ENCODE data around the gene MEIS2. TPM values are rescaled to one million over a fixed set of nuclear protein-coding genes. Genes with fewer than 3 reads are reported as not detected.
A peak's percentile ranks its signal among the peaks of the same experiment; 100 is the strongest.

Gene MEIS2
- total RNA-seq, 2 experiments from 2014 or later, result 0.14 TPM; not detected in 1

GRCh38 chr15:37103475-37104423, 3.4 kb upstream of the MEIS2 start:
- CTCF ChIA-PET, result interaction anchor here (0.8 kb wide), 1 partner anchor 220 kb away, joined by 3 read pairs; no protein-coding TSS in a partner anchor
- TF ChIP-seq CTCF (IDR thresholded peaks at IDR 0.05), result no peak
- intact Hi-C loops (cut with micrococcal nuclease), result no loop called here
- DNase-seq (no peak), ATAC-seq (no peak)
- H3K9me3 Mint-ChIP-seq, result peaks cover 6% of the 10 kb centered on the region
- no peak overlapping the region for H3K4me3 Mint-ChIP-seq
- peaks cover 13% of the 10 kb centered on the region for H3K36me3 Mint-ChIP-seq (ENCODE audit: low read depth)
- peaks cover 76% of the 10 kb centered on the region for H3K27me3 Mint-ChIP-seq
- no peak overlapping the region for H3K27ac Mint-ChIP-seq
- POLR2A ChIA-PET, result interaction anchor here (0.6 kb wide), 1 partner anchor 888 kb away, joined by 3 read pairs; no protein-coding TSS in a partner anchor
- H3K4me1 Mint-ChIP-seq (ENCODE audit: low read depth), result peaks cover 28% of the 10 kb centered on the region

GRCh38 chr15:37103163-37103435, 2.8 kb upstream of the MEIS2 start:
- TF ChIP-seq CTCF (IDR thresholded peaks at IDR 0.05), result no peak
- ChIA-PET CTCF (interaction anchor here (0.8 kb wide), 1 partner anchor 219 kb away, joined by 3 read pairs; no protein-coding TSS in a partner anchor), POLR2A (no interaction called here)
- H3K27ac Mint-ChIP-seq, result no peak overlapping the region
- intact Hi-C loops (cut with micrococcal nuclease), result no loop called here
- no peak for ATAC-seq
- H3K36me3 Mint-ChIP-seq (ENCODE audit: low read depth), result peaks cover 13% of the 10 kb centered on the region
- peaks cover 31% of the 10 kb centered on the region for H3K4me1 Mint-ChIP-seq (ENCODE audit: low read depth)
- no peak overlapping the region for H3K4me3 Mint-ChIP-seq
- H3K27me3 Mint-ChIP-seq, result peaks cover 77% of the 10 kb centered on the region
- H3K9me3 Mint-ChIP-seq, result peaks cover 6% of the 10 kb centered on the region
- no peak for DNase-seq

GRCh38 chr15:37102305-37103162, 2.2 kb upstream of the MEIS2 start:
- POLR2A ChIA-PET, result no interaction called here
- no peak for ATAC-seq
- peaks cover 77% of the 10 kb centered on the region for H3K27me3 Mint-ChIP-seq
- peaks cover 13% of the 10 kb centered on the region for H3K36me3 Mint-ChIP-seq (ENCODE audit: low read depth)
- peak overlapping the region; percentile 46 for H3K27ac Mint-ChIP-seq
- H3K9me3 Mint-ChIP-seq, result peaks cover 6% of the 10 kb centered on the region
- DNase-seq, result no peak
- H3K4me3 Mint-ChIP-seq, result peak overlapping the region; percentile 26
- peaks cover 36% of the 10 kb centered on the region for H3K4me1 Mint-ChIP-seq (ENCODE audit: low read depth)
- CTCF ChIA-PET, result interaction anchor here (0.8 kb wide), 1 partner anchor 219 kb away, joined by 3 read pairs; no protein-coding TSS in a partner anchor
- TF ChIP-seq CTCF (IDR thresholded peaks at IDR 0.05), result no peak
- intact Hi-C loops (cut with micrococcal nuclease), result no loop called here

- H3K4me1 Mint-ChIP-seq (ENCODE audit: low read depth), result peaks cover 40% of the 10 kb centered on the region
- intact Hi-C loops (cut with micrococcal nuclease), result no loop called here
These were observed 1.6 kb upstream of the MEIS2 start for GRCh38 chr15:37101980-37102304.

More at GRCh38 chr15:37101980-37102304, 1.6 kb upstream of the MEIS2 start:
- DNase-seq (no peak), ATAC-seq (no peak)
- POLR2A ChIA-PET, result no interaction called here
- peaks cover 13% of the 10 kb centered on the region for H3K36me3 Mint-ChIP-seq (ENCODE audit: low read depth)
- TF ChIP-seq CTCF (IDR thresholded peaks at IDR 0.05), result no peak
- CTCF ChIA-PET, result no interaction called here
- H3K27me3 Mint-ChIP-seq, result peaks cover 78% of the 10 kb centered on the region
- H3K27ac Mint-ChIP-seq, result peak overlapping the region; percentile 46
- peak overlapping the region; percentile 76 for H3K4me3 Mint-ChIP-seq
- H3K9me3 Mint-ChIP-seq, result peaks cover 7% of the 10 kb centered on the region

All from activated CD8-positive, alpha-beta T cell treated with anti-CD3 and anti-CD28 coated beads for 36 hours (primary cell).